ENCODE measurements around the gene SCAND1.
A peak's percentile ranks its signal among the peaks of the same experiment; 100 is the strongest.
"Not testable (repeated sequence)": the region's sequence is repeated elsewhere in the genome, so short reads cannot be mapped to it uniquely, and the experiment has no call there.

The SCAND1 gene

DNA sequence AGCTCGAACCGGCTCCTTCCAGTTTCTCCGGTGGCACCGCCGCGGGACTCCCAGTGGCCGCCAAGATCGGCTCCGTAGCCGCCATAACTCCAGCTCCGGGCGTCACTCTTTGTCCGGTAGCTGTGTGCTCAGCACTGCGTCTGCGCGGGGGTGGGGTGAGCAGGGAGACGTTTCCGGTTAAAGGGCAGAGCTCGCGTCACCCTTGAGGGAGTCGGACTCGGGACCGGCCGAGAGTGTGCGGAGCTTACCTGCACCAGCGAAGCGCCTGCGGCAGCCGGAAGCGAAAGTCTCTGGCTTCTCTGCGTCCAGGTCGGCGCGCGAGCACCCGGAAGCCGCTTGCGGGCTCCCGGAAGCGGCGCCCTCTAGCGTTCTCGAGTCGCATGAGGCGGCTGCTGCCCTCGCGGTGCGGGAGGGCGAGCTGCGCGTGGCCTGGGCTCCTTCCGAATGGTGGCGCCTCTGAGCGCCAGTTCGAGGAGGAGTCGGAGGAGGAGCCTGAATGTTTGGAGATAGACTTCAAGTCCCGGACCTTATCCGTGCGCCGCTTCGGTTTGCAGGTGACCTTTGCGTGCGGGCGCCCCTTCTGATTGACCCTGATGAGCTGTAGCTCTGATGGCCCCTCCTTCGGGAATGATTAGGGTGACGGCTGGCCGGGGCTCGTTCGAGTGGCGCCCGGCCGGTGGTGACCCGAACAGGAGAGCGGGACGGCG is at the start of gene SCAND1:
SCAND1 (minus strand) TSS at position 303 of the 707 bp plus-strand sequence; CDS start at position 85, 218 bp downstream.
- DNase-seq (ENCODE audit: low read depth in 2 of 3, low spot score in 2 of 3), result peak; percentile 87 to 95 (median 92)

DNA sequence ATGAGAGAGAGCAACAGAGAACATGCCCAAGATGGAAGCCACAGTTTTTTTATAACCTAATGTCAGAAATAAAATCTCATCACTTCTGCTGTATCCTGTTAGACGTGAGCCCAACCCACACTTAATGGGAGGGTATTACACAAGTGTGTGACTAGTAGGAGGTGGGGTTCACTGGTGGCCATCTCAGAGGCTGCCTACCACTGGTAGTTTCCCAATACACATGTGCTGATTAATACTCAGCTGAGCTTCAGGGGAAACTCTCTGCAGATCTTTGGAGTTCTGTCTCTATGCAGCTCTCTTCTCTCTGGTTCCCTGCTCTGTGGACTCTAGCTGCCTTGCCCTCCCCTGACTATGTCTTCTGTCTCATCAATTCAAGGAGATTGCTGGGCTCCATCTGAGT is 49.7 kb upstream of the SCAND1 start:
- DNase-seq (ENCODE audit: low read depth in 2 of 3, low spot score in 2 of 3), result no peak

- no peak for DNase-seq (ENCODE audit: low read depth in 2 of 3, low spot score in 2 of 3)
Measured at GRCh38 chr20:36002855-36003254, 48.6 kb upstream of the SCAND1 start.

GRCh38 chr20:36001331-36001730 is 47.0 kb upstream of the SCAND1 start:
- not testable (repeated sequence) for DNase-seq (ENCODE audit: low read depth in 2 of 3, low spot score in 2 of 3)

DNA sequence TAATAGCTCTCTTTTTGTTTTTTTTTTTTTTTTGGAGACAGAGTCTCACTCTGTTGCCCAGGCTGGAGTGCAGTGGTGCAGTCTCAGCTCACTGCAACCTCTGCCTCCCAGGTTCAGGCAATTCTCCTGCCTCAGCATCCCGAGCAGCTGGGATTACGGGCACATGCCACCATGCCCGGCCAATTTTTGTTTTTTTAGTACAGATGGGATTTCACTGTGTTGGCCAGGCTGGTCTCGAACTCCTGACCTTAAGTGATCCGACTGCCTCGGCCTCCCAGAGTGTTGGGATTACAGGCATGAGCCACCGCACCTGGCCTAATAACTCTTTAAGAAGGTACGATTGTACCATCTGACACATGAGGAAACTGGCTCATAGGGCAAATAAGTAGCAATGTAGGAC is 42.2 kb upstream of the SCAND1 start:
- not testable (repeated sequence) for DNase-seq (ENCODE audit: low read depth in 2 of 3, low spot score in 2 of 3)

DNA sequence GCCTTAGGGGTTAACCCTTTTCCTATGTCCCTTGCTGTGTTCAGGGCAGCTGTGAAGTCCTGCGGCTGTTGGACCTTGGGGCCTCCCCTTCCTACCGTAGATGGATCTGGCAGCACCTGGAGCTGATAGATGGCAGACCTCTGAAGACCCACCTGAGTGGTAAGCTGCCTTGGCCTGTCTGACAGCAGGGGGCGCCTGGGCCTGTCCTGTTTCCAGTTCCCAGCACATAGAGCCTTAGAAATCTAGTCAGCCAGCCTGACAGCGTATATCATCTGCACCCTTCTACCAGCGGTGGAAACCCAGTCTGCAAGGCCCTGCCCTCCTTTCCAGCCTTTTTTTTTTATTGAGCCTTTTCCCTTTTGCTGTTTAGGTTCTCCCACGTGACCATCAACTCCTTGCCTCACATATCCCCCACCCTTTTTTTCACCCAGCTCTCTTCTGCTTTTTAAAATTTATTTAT is 40.7 kb upstream of the SCAND1 start:
- DNase-seq (ENCODE audit: low read depth in 2 of 3, low spot score in 2 of 3), result peak; percentile 46 to 63 (median 60)

DNA sequence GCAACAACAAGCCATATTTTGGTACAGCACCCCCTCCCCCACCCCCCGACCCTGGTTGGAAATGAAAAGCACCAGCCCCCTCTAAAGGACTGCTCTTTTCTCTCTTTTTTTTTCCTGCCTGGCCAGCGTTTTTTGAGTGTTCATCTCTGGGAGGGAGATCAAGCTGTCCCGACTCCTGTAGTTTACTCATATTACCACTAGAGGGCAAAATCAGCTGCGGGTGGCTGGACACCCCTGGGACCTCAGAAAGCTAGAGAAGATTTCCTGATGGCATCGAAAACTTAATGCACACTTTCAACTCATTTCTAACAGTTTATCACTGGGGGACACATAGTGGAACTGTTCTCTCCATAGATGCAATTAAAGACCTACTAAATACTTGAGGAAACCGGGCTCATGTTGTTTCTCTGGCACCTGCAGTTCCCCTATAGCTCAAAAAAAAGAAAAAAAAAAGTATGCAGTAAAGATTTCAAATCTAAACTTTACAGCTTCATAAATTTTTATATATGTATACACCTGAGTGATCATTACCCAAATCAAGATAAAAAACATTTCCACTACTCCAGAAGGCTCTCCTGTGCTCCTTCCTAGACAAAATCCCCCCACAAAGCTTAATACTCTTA is 38.5 kb upstream of the SCAND1 start:
- DNase-seq (ENCODE audit: low read depth in 2 of 3, low spot score in 2 of 3), result peak in 1 of 3 experiments; percentile 6

DNA sequence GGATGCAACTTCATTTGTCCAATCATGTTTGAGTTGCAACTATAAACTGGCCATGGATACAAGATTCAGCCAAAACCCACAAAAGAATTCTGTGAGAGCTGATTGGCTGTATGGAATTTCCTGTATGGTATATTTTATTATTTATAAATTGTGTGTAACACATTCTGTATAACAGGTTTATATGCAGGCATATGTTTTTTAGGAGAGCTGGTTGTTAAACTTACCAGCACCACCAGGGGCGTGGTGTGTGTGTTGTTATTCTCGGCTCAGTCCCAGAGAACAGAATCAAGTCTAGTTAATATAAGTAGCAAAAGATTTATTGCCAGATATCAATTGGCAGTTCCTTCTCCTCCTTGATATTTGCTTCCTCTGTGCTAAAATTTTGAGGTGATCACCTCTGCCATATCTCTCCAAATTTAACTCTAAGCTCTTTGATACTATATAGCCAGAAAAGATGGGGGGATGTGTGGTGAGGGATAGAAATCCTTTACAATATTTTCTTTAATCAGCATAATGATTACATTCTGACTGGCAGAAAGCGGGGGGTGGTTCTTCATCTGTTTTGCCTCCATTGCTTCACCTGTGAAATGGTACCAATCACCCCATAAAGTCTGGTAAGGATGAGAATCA is 37.0 kb upstream of the SCAND1 start:
- no peak for DNase-seq (ENCODE audit: low read depth in 2 of 3, low spot score in 2 of 3)

GRCh38 chr20:35988910-35989463 is 34.7 kb upstream of the SCAND1 start:
- no peak for DNase-seq (ENCODE audit: low read depth in 2 of 3, low spot score in 2 of 3)

DNA sequence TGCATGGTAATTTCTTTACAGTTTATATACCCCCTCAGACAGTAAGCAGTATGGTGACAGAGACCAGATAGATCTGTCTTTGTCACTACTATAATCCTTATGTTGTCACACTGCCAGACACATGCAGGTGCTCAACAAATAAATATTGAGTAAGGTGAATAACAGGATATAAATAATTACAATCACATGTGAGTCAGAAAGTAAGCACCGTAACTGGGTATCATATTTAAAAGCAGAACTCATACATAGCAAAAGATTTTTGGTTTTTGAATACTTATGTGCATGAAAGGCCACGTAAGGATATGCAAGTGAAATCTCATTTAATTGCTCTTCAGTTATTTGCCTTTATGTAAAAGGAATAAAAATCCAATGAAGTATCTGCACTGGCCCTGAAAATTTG is 31.5 kb upstream of the SCAND1 start:
- no peak for DNase-seq (ENCODE audit: low read depth in 2 of 3, low spot score in 2 of 3)

DNA sequence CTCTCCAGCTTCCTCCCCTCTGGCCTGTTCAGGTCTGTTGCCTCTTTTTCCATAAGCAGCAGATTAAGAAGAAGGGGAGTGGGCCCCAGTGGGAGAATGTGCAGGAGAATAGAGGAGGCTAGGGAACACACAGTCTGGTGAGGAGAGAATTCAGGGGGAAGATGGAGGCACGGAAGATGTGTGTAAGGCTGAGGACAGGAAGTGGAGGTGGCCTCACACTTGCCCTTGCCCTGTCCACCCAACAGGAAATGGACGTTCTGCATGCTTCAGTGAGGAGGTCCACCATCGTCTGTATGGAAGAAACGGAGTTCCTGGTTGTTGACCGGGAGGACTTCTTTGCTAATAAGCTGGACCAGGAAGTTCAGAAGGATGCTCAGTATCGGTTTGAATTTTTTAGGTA is 30.1 kb upstream of the SCAND1 start:
- DNase-seq (ENCODE audit: low read depth in 2 of 3, low spot score in 2 of 3), result no peak

GRCh38 chr20:35981969-35982368 is 27.7 kb upstream of the SCAND1 start:
- DNase-seq (ENCODE audit: low read depth in 2 of 3, low spot score in 2 of 3), result no peak

GRCh38 chr20:35979544-35979943 is 25.2 kb upstream of the SCAND1 start:
- DNase-seq (ENCODE audit: low read depth in 2 of 3, low spot score in 2 of 3), result no peak

DNA sequence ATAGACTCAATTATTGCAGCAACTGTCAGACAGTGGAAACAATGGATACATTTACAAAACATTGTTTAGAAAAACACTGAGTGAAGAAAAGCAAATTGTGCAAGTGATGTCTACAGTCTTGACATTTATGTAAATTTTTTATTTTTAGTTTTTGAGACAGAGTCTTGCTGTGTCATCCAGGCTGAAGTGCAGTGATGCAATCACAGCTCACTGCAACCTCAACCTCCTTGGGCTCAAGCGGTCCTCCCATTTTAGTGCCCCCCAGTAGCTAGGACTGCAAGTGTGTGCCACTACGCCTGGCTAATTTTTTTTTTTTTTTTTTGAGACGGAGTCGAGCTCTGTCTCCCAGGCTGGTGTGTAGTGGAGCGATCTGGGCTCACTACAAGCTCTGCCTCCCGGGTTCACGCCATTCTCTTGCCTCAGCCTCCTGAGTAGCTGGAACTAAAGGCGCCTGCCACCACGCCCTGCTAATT is 23.8 kb upstream of the SCAND1 start:
- DNase-seq (ENCODE audit: low read depth in 2 of 3, low spot score in 2 of 3), result no peak

DNA sequence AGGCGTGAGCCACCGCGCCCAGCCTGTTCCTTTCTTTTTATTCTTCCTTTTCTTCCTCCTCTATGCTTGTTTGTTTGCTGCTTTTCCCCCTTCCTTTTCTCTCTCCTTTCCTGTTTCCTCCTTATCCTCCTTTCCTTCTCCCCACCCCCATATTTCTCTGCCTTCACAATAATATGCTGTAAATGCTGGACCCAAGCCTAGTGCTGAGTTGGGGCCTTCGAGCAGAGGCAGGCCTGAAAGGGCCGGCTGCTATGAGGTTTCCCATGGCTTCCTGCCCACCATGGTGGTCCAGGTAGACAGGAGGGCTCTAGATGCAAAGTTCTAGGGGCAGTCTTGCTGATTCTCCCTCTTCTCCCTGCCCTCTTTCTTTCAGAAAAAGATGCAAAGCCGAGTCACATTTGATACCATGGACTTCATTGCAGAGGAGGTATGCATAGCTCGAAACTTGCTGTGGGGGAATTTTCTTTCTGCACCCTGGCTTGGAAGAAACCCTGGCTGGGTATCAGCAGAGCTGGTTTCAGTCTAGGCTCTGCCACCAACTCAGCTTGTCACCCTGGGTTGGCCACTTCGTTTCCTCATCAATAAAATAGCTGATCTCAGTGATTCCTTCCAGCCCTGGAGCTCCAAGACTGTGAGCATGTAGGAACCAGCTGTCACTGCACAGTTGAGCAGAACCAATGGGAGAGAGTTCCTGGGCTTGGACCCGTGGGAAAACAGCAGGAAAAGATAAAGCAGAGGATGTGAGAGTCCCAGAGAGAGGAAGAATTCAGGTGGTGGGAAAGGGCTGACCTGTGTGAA is 21.5 kb upstream of the SCAND1 start:
- DNase-seq (ENCODE audit: low read depth in 2 of 3, low spot score in 2 of 3), result no peak

- DNase-seq (ENCODE audit: low read depth in 2 of 3, low spot score in 2 of 3), result no peak
Measured at GRCh38 chr20:35974256-35974655, 20.0 kb upstream of the SCAND1 start.

DNA sequence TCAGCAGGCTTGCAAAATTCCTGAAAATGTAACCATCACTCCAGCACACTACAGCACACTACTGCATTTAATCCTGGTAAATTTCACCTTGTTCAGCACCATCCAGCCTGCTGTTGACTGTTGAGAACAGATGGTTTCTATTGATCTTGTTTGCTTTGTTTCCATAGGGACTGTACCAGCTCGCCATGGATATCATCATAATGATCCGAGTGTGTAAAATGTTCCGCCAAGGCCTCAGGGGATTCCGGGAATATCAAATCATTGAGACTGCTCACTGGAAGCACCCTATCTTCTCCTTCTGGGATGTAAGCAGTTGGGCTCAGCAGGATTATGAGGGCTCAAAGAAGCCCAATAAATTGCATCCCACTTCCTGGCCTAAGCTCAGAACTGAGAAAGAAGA is 18.2 kb upstream of the SCAND1 start:
- no peak for DNase-seq (ENCODE audit: low read depth in 2 of 3, low spot score in 2 of 3)

DNA sequence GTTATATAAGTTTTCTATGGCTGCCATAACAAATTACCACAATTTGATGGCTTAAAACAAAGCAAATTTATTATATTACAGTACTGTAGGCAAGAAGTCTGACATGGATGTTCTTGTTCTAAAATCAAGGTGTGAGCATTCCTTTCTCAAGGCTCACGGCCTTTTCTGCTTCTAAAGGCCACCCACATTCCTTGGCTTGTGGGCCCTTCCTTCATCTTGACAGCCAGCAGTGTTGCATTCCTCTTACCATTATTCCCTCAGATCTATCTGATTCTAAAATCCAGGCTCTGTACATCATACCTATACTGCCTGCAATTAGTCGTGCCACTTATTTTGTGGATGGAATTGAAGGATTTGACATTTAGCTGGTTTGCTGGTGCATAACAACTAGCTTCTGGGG is 17.7 kb upstream of the SCAND1 start:
- DNase-seq (ENCODE audit: low read depth in 2 of 3, low spot score in 2 of 3), result no peak

DNA sequence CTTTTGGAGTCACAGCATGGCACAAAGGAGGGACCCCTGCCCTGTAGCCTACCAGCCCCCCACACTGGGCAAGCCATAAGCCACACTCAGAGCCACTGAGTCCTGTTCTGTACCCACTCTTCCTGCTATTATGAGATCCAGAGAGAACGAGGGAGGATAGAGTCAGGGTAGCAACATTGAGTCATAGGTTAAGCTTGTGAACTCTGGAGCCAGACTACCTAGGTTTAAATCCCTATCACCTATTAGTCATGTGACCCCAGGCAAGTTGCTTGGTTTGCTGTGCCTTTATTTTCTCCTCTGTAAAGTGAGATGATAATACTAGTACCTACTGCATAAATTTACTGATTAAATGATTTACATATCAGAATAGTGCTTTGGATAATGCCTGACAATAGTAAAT is 14.6 kb upstream of the SCAND1 start:
- no peak for DNase-seq (ENCODE audit: low read depth in 2 of 3, low spot score in 2 of 3)

DNA sequence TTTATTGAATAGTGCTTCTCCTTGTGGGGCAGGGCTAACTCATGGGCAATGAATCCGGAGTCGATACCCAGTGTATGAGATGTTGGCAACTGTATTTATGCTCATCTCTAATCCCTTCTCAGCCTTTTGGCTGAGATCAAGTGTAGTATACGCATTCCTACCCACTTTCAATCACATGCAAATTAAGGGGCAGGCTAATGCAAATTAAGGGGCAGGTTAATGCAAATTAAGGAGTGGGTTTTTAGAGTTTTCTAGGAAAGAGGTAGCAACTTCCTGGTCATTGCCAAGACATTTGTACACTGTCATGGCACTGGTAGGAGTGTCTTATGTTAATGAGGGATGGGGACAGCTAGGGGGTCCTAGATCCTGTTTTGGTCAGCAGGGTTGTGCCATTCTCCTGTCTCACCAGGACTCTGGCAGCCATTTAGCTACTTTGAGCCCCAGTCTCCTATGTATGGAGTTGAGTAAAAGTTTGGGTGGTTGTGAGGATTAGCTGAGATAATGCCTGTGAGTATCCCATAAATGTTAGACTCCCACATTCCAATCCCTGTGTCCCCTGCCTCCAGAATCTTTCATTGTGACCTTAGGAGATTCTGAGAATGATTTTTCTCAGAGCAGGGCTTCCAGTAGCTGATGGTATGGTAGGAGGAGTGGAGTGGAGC is 13.8 kb upstream of the SCAND1 start, which contains the start of gene CNBD2:
CNBD2 (plus strand) TSS at position 612 of the 662 bp plus-strand sequence. CDS start 173 bp downstream, outside the sequence.
- DNase-seq (ENCODE audit: low read depth in 2 of 3, low spot score in 2 of 3), result no peak

Measured in activated CD8-positive, alpha-beta memory T cell treated with anti-CD3 and anti-CD28 coated beads for 48 hours (primary cell).